GM12878 (cell line): ENCODE measurements around the gene TMEM208. TPM values are rescaled to one million over a fixed set of nuclear protein-coding genes. Genes with fewer than 3 reads are reported as not detected.

Experiments
- ATAC-seq: fragments of 200-7000 bp; cut with Tn5 transposase; 3 replicates; pipeline ENCODE4 v1.9.1; 2020; ENCODE audit warnings: mild to moderate bottlenecking, moderate library complexity
- BruUV-seq: library from RNA; stranded (reverse); fragments of 400-500 nt; replicated peaks from 2 replicates; lab custom pipeline; 2021; lab: Mats Ljungman, UMichigan
- CTCF ChIA-PET: fragments of 300-600 bp; sonication (Branson Sonifier 250); formaldehyde crosslinking; extraction: SDS; loops from one replicate; lab custom pipeline; 2021; ENCODE audit warnings: inconsistent platforms; lab: Yijun Ruan, JAX
- POLR2A ChIA-PET: fragments of 350-600 bp; formaldehyde crosslinking; extraction: SDS; loops from one replicate; lab custom pipeline; 2021; ENCODE audit warnings: inconsistent platforms; lab: Charles Lee
- RAD21 ChIA-PET: fragments of 300-600 bp; sonication (Branson Sonifier 250); formaldehyde crosslinking; loops from one replicate; lab custom pipeline; 2023; ENCODE audit warnings: antibody characterized with exemption; ENCODE audit not compliant: unreplicated experiment; lab: Charles Lee
- SMC1A ChIA-PET: fragments of 300-600 bp; sonication (Branson Sonifier 250); formaldehyde crosslinking; loops from one replicate; lab custom pipeline; 2023; ENCODE audit not compliant: unreplicated experiment, uncharacterized antibody; lab: Charles Lee
- DNase-seq: peaks from one replicate; pipeline ENCODE4 v3.0.0-alpha.2; 2011; ENCODE audit warnings: low read depth, low spot score
- FAIRE-seq: peaks from 3 replicates; lab custom pipeline; 2011; peaks lifted over from hg19 to GRCh38; lab: Jason Lieb, UNC
- H2AFZ ChIP-seq: 2 replicates; pipeline ENCODE4 v1.6.0; 2011; ENCODE audit warnings: low read depth, low read length, control low read depth; ENCODE audit not compliant: control insufficient read depth
- H3K27ac ChIP-seq: 2 replicates; pipeline ENCODE4 v1.5.1; 2011; ENCODE audit warnings: control low read depth; ENCODE audit not compliant: control insufficient read depth, insufficient read depth
- H3K27me3 ChIP-seq, 2 experiments: replicated peaks in 1 of 2; 2 replicates each; pipeline versions ENCODE4 v1.6.0 to v1.6.1; 2011; ENCODE audit warnings: low read length in 1 of 2; ENCODE audit not compliant: control insufficient read depth in 2 of 2, insufficient read depth in 2 of 2
- H3K36me3 ChIP-seq, 2 experiments: 2 replicates each; pipeline ENCODE4 v1.5.1; 2011; ENCODE audit warnings: low read length in 1 of 2; ENCODE audit not compliant: control insufficient read depth in 2 of 2, insufficient read depth in 2 of 2
- H3K4me1 ChIP-seq: 2 replicates; pipeline ENCODE4 v1.6.1; 2011; ENCODE audit warnings: mild to moderate bottlenecking, low read length, moderate library complexity, mixed read lengths; ENCODE audit not compliant: control insufficient read depth, insufficient read depth
- H3K4me2 ChIP-seq: 2 replicates; pipeline ENCODE4 v1.6.0; 2011; ENCODE audit warnings: control low read depth; ENCODE audit not compliant: control insufficient read depth, insufficient read depth
- H3K4me3 ChIP-seq: fragments of 200-600 bp; sonication (generic); 2 replicates; pipeline ENCODE4 v1.5.1; 2016
- H3K79me2 ChIP-seq: 2 replicates; pipeline ENCODE4 v1.6.0; 2011; ENCODE audit warnings: low read length; ENCODE audit not compliant: control insufficient read depth, insufficient read depth
- H3K9ac ChIP-seq: 2 replicates; pipeline ENCODE4 v1.8.0; 2011; ENCODE audit warnings: low read length, control low read depth, mixed read lengths; ENCODE audit not compliant: control insufficient read depth, insufficient read depth
- H3K9me3 ChIP-seq: replicated peaks from 3 replicates; pipeline ENCODE4 v1.5.1; 2011; ENCODE audit warnings: mild to moderate bottlenecking, low read length; ENCODE audit not compliant: control insufficient read depth, insufficient read depth
- H4K20me1 ChIP-seq: 2 replicates; pipeline ENCODE4 v1.6.0; 2011; ENCODE audit not compliant: control insufficient read depth, insufficient read depth
- CEBPB ChIP-seq, 2 experiments: fragments of 150-350 bp in 1 of 2; IDR thresholded peaks; 2 replicates each; pipeline ENCODE4 v1.6.1; 2012 to 2014; ENCODE audit warnings: low read depth in 2 of 2, low read length in 2 of 2, borderline replicate concordance in 1 of 2, inconsistent platforms in 1 of 2
- CREB1 ChIP-seq: IDR thresholded peaks from 2 replicates; pipeline ENCODE4 v1.6.1; 2012; ENCODE audit warnings: low read depth, mild to moderate bottlenecking, inconsistent platforms
- DPF2 ChIP-seq: fragments of 450-650 bp; IDR thresholded peaks from 2 replicates; pipeline ENCODE4 v1.6.1; 2017; ENCODE audit warnings: mild to moderate bottlenecking
- ETV6 ChIP-seq, 2 experiments: fragments of 450-650 bp in 1 of 2; IDR thresholded peaks in 1 of 2; conservative IDR thresholded peaks in 1 of 2; 2 replicates each; pipeline ENCODE4 v1.6.1; 2014; ENCODE audit warnings: antibody characterized with exemption in 1 of 2, borderline replicate concordance in 1 of 2, low read depth in 1 of 2, mild to moderate bottlenecking in 1 of 2, moderate library complexity in 1 of 2
- FOXM1 ChIP-seq: IDR thresholded peaks from 2 replicates; pipeline ENCODE4 v1.6.1; 2012; ENCODE audit warnings: low read depth, mild to moderate bottlenecking, inconsistent platforms, low read length, moderate library complexity
- JUND ChIP-seq: IDR thresholded peaks from 2 replicates; pipeline ENCODE4 v1.6.1; 2012; ENCODE audit warnings: low read depth, mild to moderate bottlenecking, low read length, improper control_type of control experiment, moderate library complexity
- PAX5 ChIP-seq: IDR thresholded peaks from 2 replicates; pipeline ENCODE4 v1.6.1; 2011; ENCODE audit warnings: low read depth, low read length, borderline replicate concordance
- POLR2A ChIP-seq: IDR thresholded peaks from 2 replicates; pipeline ENCODE4 v1.6.1; 2011; ENCODE audit warnings: low read depth, mild to moderate bottlenecking, low read length
- POLR2AphosphoS2 ChIP-seq: IDR thresholded peaks from 2 replicates; pipeline ENCODE4 v1.6.1; 2011; ENCODE audit warnings: low read depth, mild to moderate bottlenecking, low read length, improper control_type of control experiment, moderate library complexity
- RAD21 ChIP-seq: IDR thresholded peaks from 2 replicates; pipeline ENCODE4 v1.6.1; 2011; ENCODE audit warnings: mild to moderate bottlenecking, low read depth, low read length, moderate library complexity; ENCODE audit not compliant: insufficient read depth
- RCOR1 ChIP-seq: conservative IDR thresholded peaks from 2 replicates; pipeline ENCODE4 v1.6.1; 2012; ENCODE audit warnings: low read depth, low read length, improper control_type of control experiment
- RUNX3 ChIP-seq: IDR thresholded peaks from 2 replicates; pipeline ENCODE4 v1.6.1; 2012; ENCODE audit warnings: low read length, inconsistent platforms
- SMAD5 ChIP-seq: IDR thresholded peaks from 2 replicates; pipeline ENCODE4 v1.6.1; 2016; ENCODE audit warnings: antibody characterized with exemption, low read depth
- SPI1 ChIP-seq: IDR thresholded peaks from 2 replicates; pipeline ENCODE4 v1.6.1; 2011; ENCODE audit warnings: low read depth, mild to moderate bottlenecking, low read length, moderate library complexity, borderline replicate concordance; ENCODE audit not compliant: insufficient read depth
- SREBF2 ChIP-seq: IDR thresholded peaks from 2 replicates; pipeline ENCODE4 v1.6.1; 2012; ENCODE audit warnings: mild to moderate bottlenecking, low read length
- YY1 ChIP-seq: IDR thresholded peaks from 2 replicates; pipeline ENCODE4 v1.6.1; 2011; ENCODE audit warnings: low read depth, mild to moderate bottlenecking, low read length
- ZNF207 ChIP-seq: fragments of 450-650 bp; IDR thresholded peaks from 2 replicates; pipeline ENCODE4 v1.6.1; 2014; ENCODE audit warnings: antibody characterized with exemption, mild to moderate bottlenecking, borderline replicate concordance
- ZNF24 ChIP-seq: fragments of 450-650 bp; IDR thresholded peaks from 2 replicates; pipeline ENCODE4 v1.6.1; 2017; ENCODE audit warnings: antibody characterized with exemption, mild to moderate bottlenecking
- WGBS: methylation state at CpG from one replicate; pipeline ENCODE4 v1.1.6; 2016; ENCODE audit warnings: low lambda C conversion rate; ENCODE audit not compliant: insufficient replicate concordance, insufficient coverage; ENCODE audit errors: missing lambda C conversion rate; 5-methylcytosine and 5-hydroxymethylcytosine counted together
- in situ Hi-C: fragments of 300-500 bp; cut with MboI; formaldehyde crosslinking; loops from 9 replicates; pipeline ENCODE4 v1.14.3; 2018; ENCODE audit warnings: mixed read lengths
- intact Hi-C: fragments of 100-400 bp; cut with micrococcal nuclease; formaldehyde crosslinking; loops from one replicate; pipeline ENCODE4 v1.14.2; 2022; ENCODE audit not compliant: unreplicated experiment
- polyA plus RNA-seq, 11 experiments: library from polyadenylated mRNA; depleted of rRNA in 4 of 11; unstranded in 6 of 11; stranded (reverse) in 5 of 11; fragments of >200 nt; fragmentation: Nextera tagmentation in 4 of 11; fragmentation: Illumina TruSeq in 1 of 11; extraction: Ambion mirVana in 4 of 11; extraction: Trizol in 1 of 11; gene quantifications; 1 replicate in 1 of 11; 2 replicates in 10 of 11; pipeline versions ENCODE4 v1.2.1 to v1.2.3, GENCODE V29; 2011 to 2016; ENCODE audit warnings: inconsistent platforms in 2 of 11, missing spikeins in 2 of 11, low read depth in 1 of 11
- total RNA-seq, 4 experiments: library from RNA; depleted of rRNA in 3 of 4; stranded (reverse); fragments of >200 nt in 3 of 4; fragmentation: Illumina TruSeq in 1 of 4; extraction: Trizol in 1 of 4; gene quantifications; 2 replicates each; pipeline versions ENCODE4 v1.2.1 to v1.2.3, GENCODE V29; 2013 to 2021
- TF ChIP-seq, protein P1 (sequence below): IDR thresholded peaks from 2 replicates; pipeline ENCODE4 v1.6.1; 2012; ENCODE audit warnings: low read depth, low read length, improper control_type of control experiment
- TF ChIP-seq, protein P2 (sequence below), 3 experiments: IDR thresholded peaks in 2 of 3; conservative IDR thresholded peaks in 1 of 3; 2 replicates each; pipeline ENCODE4 v1.5.1; 2011; ENCODE audit warnings: low read depth in 3 of 3, low read length in 3 of 3, mild to moderate bottlenecking in 3 of 3, control low read depth in 2 of 3, moderate library complexity in 2 of 3, inconsistent platforms in 1 of 3, mixed read lengths in 1 of 3; ENCODE audit not compliant: control insufficient read depth in 2 of 3, insufficient read depth in 1 of 3; ENCODE audit errors: extremely low read depth in 1 of 3

TMEM208 gene
- total and polyA plus RNA-seq, 10 of the 15 experiments (the other 5 are each of a cell fraction or from before 2014, with no cell fraction given): 34.1 to 244 (median 54.1) TPM

DNA sequence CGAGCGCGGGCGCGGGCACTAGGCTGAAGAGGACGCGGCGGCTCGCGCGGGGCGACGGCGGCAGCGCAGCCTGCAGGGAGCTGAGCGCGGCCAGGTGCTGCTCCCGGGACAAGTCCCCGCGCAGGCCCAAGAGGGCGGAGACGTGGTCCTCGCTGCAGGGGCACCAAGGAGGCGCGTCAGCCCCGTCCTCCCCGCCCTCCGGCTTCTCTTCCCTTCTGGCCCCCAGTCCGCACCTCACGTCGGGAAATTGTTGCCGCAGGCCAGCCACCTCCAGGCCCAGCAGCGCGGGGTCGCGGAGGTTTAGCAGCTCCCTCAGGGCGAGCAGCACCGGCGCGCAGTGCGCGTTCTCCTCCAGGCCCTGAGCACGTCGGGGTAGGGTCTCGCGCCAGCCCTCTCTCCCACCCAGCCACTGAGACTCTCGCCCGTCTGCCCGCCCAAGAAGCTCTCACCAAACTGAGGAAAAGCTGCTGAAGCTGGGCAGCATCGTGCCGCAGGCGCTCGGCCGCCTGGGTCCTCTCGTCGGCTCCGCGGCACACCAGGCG, 42.4 kb upstream of the TMEM208 start (continued):
- no peak for TF ChIP-seq ZNF207
- no peak for TF ChIP-seq CEBPB (IDR thresholded peaks at IDR 0.05; ENCODE audit: borderline replicate concordance in 1 of 2, low read depth in 2 of 2, low read length in 2 of 2)

DNA sequence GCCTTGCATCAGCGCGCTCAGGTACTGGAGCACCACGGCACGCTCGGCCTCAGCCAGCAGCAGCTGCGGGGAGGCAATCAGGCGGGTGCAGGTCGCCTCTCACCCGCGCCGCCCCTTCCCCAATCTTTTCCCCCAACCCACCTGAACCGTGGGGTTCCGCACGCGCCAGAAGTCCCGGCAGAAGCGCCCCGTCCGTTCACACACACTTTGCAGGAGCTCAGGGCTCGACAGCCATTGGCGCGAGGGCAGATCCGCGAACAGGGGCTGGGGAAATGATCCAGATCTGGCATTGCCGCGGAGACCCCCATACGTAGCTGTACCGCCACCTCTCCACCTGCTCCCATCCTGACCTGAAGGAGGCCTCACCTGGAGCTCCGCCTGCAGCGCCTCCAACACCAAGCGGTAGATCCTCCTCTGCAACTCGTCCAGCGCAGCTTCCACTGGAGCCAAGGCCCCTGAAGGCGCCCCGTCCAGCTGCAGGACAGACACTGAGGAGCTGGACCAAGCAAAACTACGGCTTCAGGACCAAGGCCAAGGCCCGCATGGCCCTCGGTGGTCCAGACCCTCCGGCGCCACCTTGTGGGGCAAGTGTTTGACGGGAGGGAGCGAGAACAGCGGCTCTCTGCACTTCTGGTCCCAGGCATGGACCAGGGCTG, 41.8 kb upstream of the TMEM208 start:
- 27% methylated on average over 39 of the region's 43 CpGs for WGBS
- no peak overlapping the region for H3K4me3 ChIP-seq
- DNase-seq: no peak
- H3K9me3 ChIP-seq: no peaks in the 10 kb centered on the region
- no peak overlapping the region for H3K9ac ChIP-seq
- BruUV-seq: no TSS peak
- RAD21 ChIA-PET: interaction anchor here (0.6 to 2.3 kb wide), 13 partner anchors 10 to 252 kb away, joined by 3 to 9 read pairs (median 3); partner anchors contain the start of genes FBXL8, NOL3 and TRADD
- CTCF ChIA-PET: interaction anchor here (0.5 to 2.9 kb wide), 33 partner anchors 10 to 238 kb away, joined by 3 to 34 read pairs (median 4); partner anchors contain the start of genes B3GNT9, CBFB, FBXL8 and NOL3
- H4K20me1 ChIP-seq: no peaks in the 10 kb centered on the region
- peak; percentile 87 for FAIRE-seq
- in situ Hi-C loops: no loop called here
- no peak overlapping the region for H2AFZ ChIP-seq
- no peaks in the 10 kb centered on the region for H3K36me3 ChIP-seq
- H3K4me1 ChIP-seq: peaks cover 4% of the 10 kb centered on the region
- ATAC-seq: peak; percentile 65
- H3K79me2 ChIP-seq: peaks cover 5% of the 10 kb centered on the region
- POLR2A ChIA-PET: interaction anchor here (1.0 to 1.2 kb wide), 3 partner anchors 25 to 171 kb away, joined by 3 to 6 read pairs (median 3); partner anchors contain the start of genes FBXL8, TMEM208 and TRADD
- H3K27ac ChIP-seq: no peak overlapping the region
- SMC1A ChIA-PET: interaction anchor here (0.9 to 1.7 kb wide), 8 partner anchors 10 to 228 kb away, joined by 3 to 9 read pairs (median 4); no protein-coding TSS in a partner anchor
- H3K27me3 ChIP-seq: peaks cover 0 to 3% of the 10 kb centered on the region in 2 experiments; a peak in 2 of 4 replicates
- intact Hi-C loops: loop anchor here (1.0 to 2.0 kb wide), 4 partner anchors 62 to 231 kb away; partner anchors contain the start of gene FHOD1
- H3K4me2 ChIP-seq: no peak overlapping the region
- TF ChIP-seq, protein P1, sequence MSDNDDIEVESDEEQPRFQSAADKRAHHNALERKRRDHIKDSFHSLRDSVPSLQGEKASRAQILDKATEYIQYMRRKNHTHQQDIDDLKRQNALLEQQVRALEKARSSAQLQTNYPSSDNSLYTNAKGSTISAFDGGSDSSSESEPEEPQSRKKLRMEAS: peak; percentile 86
- TF ChIP-seq DPF2 (no peak), CREB1 (no peak), RCOR1 (peak; percentile 93), ETV6 (conservative IDR thresholded peaks at IDR 0.05 in 1 of 2, IDR thresholded peaks at IDR 0.05 in 1 of 2; ENCODE audit: borderline replicate concordance in 1 of 2, low read depth in 1 of 2) (no peak), RUNX3 (0 out of 2 replicates have a peak, but pooled peaks have one; percentile 13), RAD21 (peak; percentile 79), ZNF207 (no peak), POLR2A (no peak), PAX5 (0 out of 2 replicates have a peak, but pooled peaks have one; percentile 23), SPI1 (no peak), SMAD5 (no peak), POLR2AphosphoS2 (no peak), JUND (no peak), YY1 (peak; percentile 83), ZNF24 (no peak), FOXM1 (no peak), SREBF2 (no peak)
- TF ChIP-seq, protein P2, sequence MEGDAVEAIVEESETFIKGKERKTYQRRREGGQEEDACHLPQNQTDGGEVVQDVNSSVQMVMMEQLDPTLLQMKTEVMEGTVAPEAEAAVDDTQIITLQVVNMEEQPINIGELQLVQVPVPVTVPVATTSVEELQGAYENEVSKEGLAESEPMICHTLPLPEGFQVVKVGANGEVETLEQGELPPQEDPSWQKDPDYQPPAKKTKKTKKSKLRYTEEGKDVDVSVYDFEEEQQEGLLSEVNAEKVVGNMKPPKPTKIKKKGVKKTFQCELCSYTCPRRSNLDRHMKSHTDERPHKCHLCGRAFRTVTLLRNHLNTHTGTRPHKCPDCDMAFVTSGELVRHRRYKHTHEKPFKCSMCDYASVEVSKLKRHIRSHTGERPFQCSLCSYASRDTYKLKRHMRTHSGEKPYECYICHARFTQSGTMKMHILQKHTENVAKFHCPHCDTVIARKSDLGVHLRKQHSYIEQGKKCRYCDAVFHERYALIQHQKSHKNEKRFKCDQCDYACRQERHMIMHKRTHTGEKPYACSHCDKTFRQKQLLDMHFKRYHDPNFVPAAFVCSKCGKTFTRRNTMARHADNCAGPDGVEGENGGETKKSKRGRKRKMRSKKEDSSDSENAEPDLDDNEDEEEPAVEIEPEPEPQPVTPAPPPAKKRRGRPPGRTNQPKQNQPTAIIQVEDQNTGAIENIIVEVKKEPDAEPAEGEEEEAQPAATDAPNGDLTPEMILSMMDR (IDR thresholded peaks at IDR 0.05 in 2 of 3, conservative IDR thresholded peaks at IDR 0.05 in 1 of 3; ENCODE audit: control insufficient read depth in 2 of 3, extremely low read depth in 1 of 3, insufficient read depth in 1 of 3, low read depth in 3 of 3, low read length in 3 of 3): peak; percentile 73 to 90 (median 88)
